ENCODE measurements around the gene KHDRBS2. TPM values are rescaled to one million over a fixed set of nuclear protein-coding genes. Genes with fewer than 3 reads are reported as not detected.

Gene KHDRBS2
- total RNA-seq, 1 experiment from 2014 or later = not detected

- Mint-ChIP-seq H3K9me3 (ENCODE audit: unreplicated experiment) (peaks cover 8% of the 10 kb centered on the region), H3K4me1 (ENCODE audit: insufficient read depth, unreplicated experiment) (peaks cover 8% of the 10 kb centered on the region), H3K4me3 (ENCODE audit: unreplicated experiment) (no peak overlapping the region), H3K27ac (ENCODE audit: low read depth, unreplicated experiment) (no peak overlapping the region), H3K27me3 (ENCODE audit: insufficient read depth, unreplicated experiment) (peaks cover 23% of the 10 kb centered on the region), H3K36me3 (ENCODE audit: insufficient read depth, unreplicated experiment) (no peaks in the 10 kb centered on the region)
- no peak for TF ChIP-seq CTCF (IDR thresholded peaks at IDR 0.05; ENCODE audit: unreplicated experiment)
- intact Hi-C loops (cut with micrococcal nuclease) = no loop called here
- ChIA-PET POLR2A (no interaction called here), CTCF (no interaction called here)
- DNase-seq (ENCODE audit: unreplicated experiment) = no peak
- no TSS peak for BruUV-seq (replicated peaks)
Measured at GRCh38 chr6:62202078-62202477, 83.9 kb downstream of the KHDRBS2 start.

- H3K4me1 Mint-ChIP-seq (ENCODE audit: insufficient read depth, unreplicated experiment) = no peaks in the 10 kb centered on the region
- H3K9me3 Mint-ChIP-seq (ENCODE audit: unreplicated experiment) = no peaks in the 10 kb centered on the region
- H3K36me3 Mint-ChIP-seq (ENCODE audit: insufficient read depth, unreplicated experiment) = no peaks in the 10 kb centered on the region
- no peak for TF ChIP-seq CTCF (IDR thresholded peaks at IDR 0.05; ENCODE audit: unreplicated experiment)
- no peak overlapping the region for H3K27ac Mint-ChIP-seq (ENCODE audit: low read depth, unreplicated experiment)
- intact Hi-C loops (cut with micrococcal nuclease) = no loop called here
- DNase-seq (ENCODE audit: unreplicated experiment) = no peak
- BruUV-seq (replicated peaks) = no TSS peak
- H3K4me3 Mint-ChIP-seq (ENCODE audit: unreplicated experiment) = no peak overlapping the region
- H3K27me3 Mint-ChIP-seq (ENCODE audit: insufficient read depth, unreplicated experiment) = peaks cover 20% of the 10 kb centered on the region
- CTCF ChIA-PET = no interaction called here
- POLR2A ChIA-PET = no interaction called here
Measured at GRCh38 chr6:62192593-62192992, 93.4 kb downstream of the KHDRBS2 start.

DNA sequence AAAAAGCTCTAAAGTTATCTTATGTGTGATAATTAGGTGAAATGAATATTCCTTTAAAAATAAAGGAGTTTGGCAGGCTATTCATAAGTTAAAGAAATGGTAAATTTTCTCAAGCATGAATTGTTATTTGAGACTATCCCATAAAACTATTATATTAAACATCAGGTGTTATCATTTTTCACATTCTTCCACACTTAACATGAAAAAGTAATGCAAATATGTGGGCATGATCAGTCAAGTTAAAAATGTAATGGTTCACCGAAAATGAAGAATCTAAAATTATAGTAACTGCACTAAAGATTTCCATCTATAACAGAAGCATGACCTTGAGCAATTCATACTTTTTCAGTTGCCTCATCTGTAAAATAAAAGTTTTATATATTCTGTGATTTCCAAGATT is 110.8 kb downstream of the KHDRBS2 start:
- no peak for DNase-seq (ENCODE audit: unreplicated experiment)
- H3K4me3 Mint-ChIP-seq (ENCODE audit: unreplicated experiment) = no peak overlapping the region
- POLR2A ChIA-PET = no interaction called here
- no peaks in the 10 kb centered on the region for H3K36me3 Mint-ChIP-seq (ENCODE audit: insufficient read depth, unreplicated experiment)
- TF ChIP-seq CTCF (IDR thresholded peaks at IDR 0.05; ENCODE audit: unreplicated experiment) = no peak
- CTCF ChIA-PET = no interaction called here
- H3K27ac Mint-ChIP-seq (ENCODE audit: low read depth, unreplicated experiment) = no peak overlapping the region
- intact Hi-C loops (cut with micrococcal nuclease) = no loop called here
- peaks cover 7% of the 10 kb centered on the region for H3K9me3 Mint-ChIP-seq (ENCODE audit: unreplicated experiment)
- no TSS peak for BruUV-seq (replicated peaks)
- H3K4me1 Mint-ChIP-seq (ENCODE audit: insufficient read depth, unreplicated experiment) = no peaks in the 10 kb centered on the region
- peaks cover 28% of the 10 kb centered on the region for H3K27me3 Mint-ChIP-seq (ENCODE audit: insufficient read depth, unreplicated experiment)

GRCh38 chr6:62174548-62174947 is 111.5 kb downstream of the KHDRBS2 start:
- POLR2A ChIA-PET = no interaction called here
- Mint-ChIP-seq H3K36me3 (ENCODE audit: insufficient read depth, unreplicated experiment) (no peaks in the 10 kb centered on the region), H3K4me1 (ENCODE audit: insufficient read depth, unreplicated experiment) (no peaks in the 10 kb centered on the region), H3K27ac (ENCODE audit: low read depth, unreplicated experiment) (no peak overlapping the region), H3K9me3 (ENCODE audit: unreplicated experiment) (peaks cover 7% of the 10 kb centered on the region), H3K27me3 (ENCODE audit: insufficient read depth, unreplicated experiment) (peaks cover 28% of the 10 kb centered on the region), H3K4me3 (ENCODE audit: unreplicated experiment) (no peak overlapping the region)
- CTCF ChIA-PET = interaction anchor here (0.7 kb wide), 1 partner anchor 365 kb away, joined by 4 read pairs; no protein-coding TSS in a partner anchor
- TF ChIP-seq CTCF (IDR thresholded peaks at IDR 0.05; ENCODE audit: unreplicated experiment) = no peak
- DNase-seq (ENCODE audit: unreplicated experiment) = no peak
- no TSS peak for BruUV-seq (replicated peaks)
- intact Hi-C loops (cut with micrococcal nuclease) = no loop called here
